Osteoblast (primary cell): Measurements from ENCODE around the gene TRUB2. TPM values are rescaled to one million over a fixed set of nuclear protein-coding genes. Genes with fewer than 3 reads are reported as not detected.

Source experiments
- DNase-seq: peaks from one replicate; pipeline ENCODE4 v3.0.0; 2011; ENCODE audit warnings: low spot score, mixed read lengths; ENCODE audit not compliant: insufficient read length; ENCODE audit errors: missing footprints
- H2AFZ ChIP-seq: 2 replicates; pipeline ENCODE4 v1.6.0; 2011; ENCODE audit warnings: mild to moderate bottlenecking, low read length
- H3K27ac ChIP-seq: 2 replicates; pipeline ENCODE4 v1.5.1; 2011; ENCODE audit warnings: mild to moderate bottlenecking, low read depth, low read length, moderate library complexity
- H3K27me3 ChIP-seq: 2 replicates; pipeline ENCODE4 v1.6.0; 2012; ENCODE audit warnings: mild to moderate bottlenecking, control low read depth, inconsistent platforms, low read length, moderate library complexity; ENCODE audit not compliant: insufficient read depth
- H3K36me3 ChIP-seq: 2 replicates; pipeline ENCODE4 v1.5.1; 2011; ENCODE audit warnings: mild to moderate bottlenecking, low read length, control low read depth, moderate library complexity; ENCODE audit not compliant: insufficient read depth
- H3K4me1 ChIP-seq: 2 replicates; pipeline ENCODE4 v1.5.1; 2011; ENCODE audit warnings: mild to moderate bottlenecking, low read length, control low read depth, moderate library complexity; ENCODE audit not compliant: insufficient read depth
- H3K4me2 ChIP-seq: 2 replicates; pipeline ENCODE4 v1.6.0; 2011; ENCODE audit warnings: mild to moderate bottlenecking, low read length; ENCODE audit not compliant: insufficient read depth
- H3K4me3 ChIP-seq: fragments of 200-600 bp; sonication (generic); 3 replicates; pipeline ENCODE4 v1.5.1; 2012; ENCODE audit warnings: mild to moderate bottlenecking, low read length, inconsistent platforms; ENCODE audit not compliant: insufficient read depth
- H3K79me2 ChIP-seq: 2 replicates; pipeline ENCODE4 v1.6.0; 2012; ENCODE audit warnings: mild to moderate bottlenecking, low read length, control low read depth, inconsistent platforms; ENCODE audit not compliant: insufficient read depth
- H3K9me3 ChIP-seq: 2 replicates; pipeline ENCODE4 v1.5.1; 2011; ENCODE audit warnings: low read depth, low read length, control low read depth
- H4K20me1 ChIP-seq: 2 replicates; pipeline ENCODE4 v1.6.0; 2012; ENCODE audit warnings: mild to moderate bottlenecking, low read length, control low read depth; ENCODE audit not compliant: insufficient read depth
- total RNA-seq: library from RNA; depleted of rRNA; stranded (reverse); fragments of >200 nt; gene quantifications from 2 replicates; pipeline ENCODE4 v1.2.3, GENCODE V29; 2012
- TF ChIP-seq, protein P1 (sequence below): IDR thresholded peaks from 2 replicates; pipeline ENCODE4 v1.5.1; 2011; ENCODE audit warnings: mild to moderate bottlenecking, low read depth, low read length, moderate library complexity; ENCODE audit errors: extremely low read depth

Gene TRUB2
- total RNA-seq, 1 donor, result 16.3 TPM

GRCh38 chr9:128321879-128322403 is 306 bp downstream of the TRUB2 start:
- Histone ChIP-seq H3K4me1 (peaks cover 19% of the 10 kb centered on the region), H3K79me2 (peaks cover 47% of the 10 kb centered on the region), H3K4me3 (peak overlapping the region; percentile 81), H2AFZ (peak overlapping the region; percentile 100), H3K27ac (peak overlapping the region; percentile 96), H4K20me1 (peaks cover 9% of the 10 kb centered on the region), H3K9me3 (no peaks in the 10 kb centered on the region), H3K36me3 (peaks cover 37% of the 10 kb centered on the region), H3K27me3 (no peaks in the 10 kb centered on the region), H3K4me2 (peak overlapping the region; percentile 99)
- TF ChIP-seq, protein P1, sequence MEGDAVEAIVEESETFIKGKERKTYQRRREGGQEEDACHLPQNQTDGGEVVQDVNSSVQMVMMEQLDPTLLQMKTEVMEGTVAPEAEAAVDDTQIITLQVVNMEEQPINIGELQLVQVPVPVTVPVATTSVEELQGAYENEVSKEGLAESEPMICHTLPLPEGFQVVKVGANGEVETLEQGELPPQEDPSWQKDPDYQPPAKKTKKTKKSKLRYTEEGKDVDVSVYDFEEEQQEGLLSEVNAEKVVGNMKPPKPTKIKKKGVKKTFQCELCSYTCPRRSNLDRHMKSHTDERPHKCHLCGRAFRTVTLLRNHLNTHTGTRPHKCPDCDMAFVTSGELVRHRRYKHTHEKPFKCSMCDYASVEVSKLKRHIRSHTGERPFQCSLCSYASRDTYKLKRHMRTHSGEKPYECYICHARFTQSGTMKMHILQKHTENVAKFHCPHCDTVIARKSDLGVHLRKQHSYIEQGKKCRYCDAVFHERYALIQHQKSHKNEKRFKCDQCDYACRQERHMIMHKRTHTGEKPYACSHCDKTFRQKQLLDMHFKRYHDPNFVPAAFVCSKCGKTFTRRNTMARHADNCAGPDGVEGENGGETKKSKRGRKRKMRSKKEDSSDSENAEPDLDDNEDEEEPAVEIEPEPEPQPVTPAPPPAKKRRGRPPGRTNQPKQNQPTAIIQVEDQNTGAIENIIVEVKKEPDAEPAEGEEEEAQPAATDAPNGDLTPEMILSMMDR, result no peak
- DNase-seq, result no peak

DNA sequence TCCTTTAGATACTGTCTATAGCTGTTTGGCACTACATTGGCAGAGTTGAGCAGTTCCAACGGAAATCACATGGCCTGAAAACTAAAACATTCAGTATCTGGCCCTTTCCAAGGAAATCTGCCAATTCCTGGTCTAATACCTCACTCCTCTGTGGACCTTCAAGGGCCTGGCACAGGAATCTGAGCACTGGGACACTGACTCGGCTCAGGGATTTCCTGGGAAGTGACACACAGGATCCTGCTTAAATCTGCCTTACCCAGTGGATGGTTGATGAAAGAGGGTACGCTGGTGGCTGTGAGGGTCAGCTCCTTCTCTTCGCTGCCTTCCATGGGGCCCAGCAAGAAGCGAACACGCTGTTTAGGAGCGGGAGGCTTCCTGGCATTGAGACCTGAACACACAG is 904 bp downstream of the TRUB2 start:
- Histone ChIP-seq H2AFZ (no peak overlapping the region), H4K20me1 (peaks cover 9% of the 10 kb centered on the region), H3K27me3 (no peaks in the 10 kb centered on the region), H3K36me3 (peaks cover 33% of the 10 kb centered on the region), H3K27ac (no peak overlapping the region), H3K79me2 (peaks cover 47% of the 10 kb centered on the region), H3K4me3 (peak overlapping the region; percentile 81), H3K4me2 (peak overlapping the region; percentile 99), H3K4me1 (peaks cover 19% of the 10 kb centered on the region), H3K9me3 (no peaks in the 10 kb centered on the region)
- TF ChIP-seq, protein P1, result no peak
- peak; percentile 69 for DNase-seq

GRCh38 chr9:128317629-128318028 is 4.6 kb downstream of the TRUB2 start:
- TF ChIP-seq, protein P1, result no peak
- peaks cover 15% of the 10 kb centered on the region for H3K79me2 ChIP-seq
- no peak overlapping the region for H3K4me3 ChIP-seq
- H3K36me3 ChIP-seq, result peaks cover 21% of the 10 kb centered on the region
- no peak overlapping the region for H3K27ac ChIP-seq
- H3K27me3 ChIP-seq, result no peaks in the 10 kb centered on the region
- DNase-seq, result peak; percentile 31
- no peaks in the 10 kb centered on the region for H3K9me3 ChIP-seq
- H3K4me1 ChIP-seq, result peaks cover 9% of the 10 kb centered on the region
- H3K4me2 ChIP-seq, result no peak overlapping the region
- H2AFZ ChIP-seq, result no peak overlapping the region
- H4K20me1 ChIP-seq, result no peaks in the 10 kb centered on the region

GRCh38 chr9:128316421-128316820 is 5.8 kb downstream of the TRUB2 start:
- Histone ChIP-seq H3K4me3 (no peak overlapping the region), H3K4me1 (peaks cover 4% of the 10 kb centered on the region), H3K4me2 (no peak overlapping the region), H3K27me3 (no peaks in the 10 kb centered on the region), H3K79me2 (peaks cover 6% of the 10 kb centered on the region), H3K9me3 (no peaks in the 10 kb centered on the region), H4K20me1 (no peaks in the 10 kb centered on the region), H2AFZ (no peak overlapping the region), H3K27ac (no peak overlapping the region), H3K36me3 (peaks cover 23% of the 10 kb centered on the region)
- TF ChIP-seq, protein P1, result no peak
- no peak for DNase-seq
